Keratinocyte (primary cell): Measurements from ENCODE around the gene CASTOR2. TPM values are rescaled to one million over a fixed set of nuclear protein-coding genes. Genes with fewer than 3 reads are reported as not detected.

Source experiments
- DNase-seq: peaks from one replicate; pipeline ENCODE4 v3.0.0-alpha.2; 2011; ENCODE audit warnings: low read depth, missing footprints, low spot score
- FAIRE-seq: peaks from 2 replicates; lab custom pipeline; 2011; peaks lifted over from hg19 to GRCh38; lab: Jason Lieb, UNC
- H2AFZ ChIP-seq: 2 replicates; pipeline ENCODE4 v1.6.0; 2012; ENCODE audit warnings: low read length, control low read depth, inconsistent platforms; ENCODE audit not compliant: control insufficient read depth
- H3K27ac ChIP-seq: 2 replicates; pipeline ENCODE4 v1.5.1; 2011; ENCODE audit warnings: low read length; ENCODE audit not compliant: control insufficient read depth, insufficient read depth
- H3K27me3 ChIP-seq: 3 replicates; pipeline ENCODE4 v1.6.0; 2011; ENCODE audit warnings: low read length; ENCODE audit not compliant: control insufficient read depth, insufficient read depth; ENCODE audit errors: extremely low read depth
- H3K36me3 ChIP-seq, 2 experiments: 2 replicates in 1 of 2; 3 replicates in 1 of 2; pipeline ENCODE4 v1.5.1; 2011; ENCODE audit warnings: low read length in 2 of 2, mild to moderate bottlenecking in 1 of 2; ENCODE audit not compliant: control insufficient read depth in 2 of 2, insufficient read depth in 2 of 2; ENCODE audit errors: extremely low read depth in 1 of 2
- H3K4me1 ChIP-seq: 3 replicates; pipeline ENCODE4 v1.5.1; 2011; ENCODE audit warnings: low read length; ENCODE audit not compliant: control insufficient read depth, insufficient read depth; ENCODE audit errors: extremely low read depth
- H3K4me2 ChIP-seq: 3 replicates; pipeline ENCODE4 v1.6.0; 2011; ENCODE audit warnings: low read depth, low read length; ENCODE audit not compliant: control insufficient read depth, insufficient read depth; ENCODE audit errors: extremely low read depth
- H3K4me3 ChIP-seq, 3 experiments: fragments of 200-600 bp in 1 of 3; sonication (generic) in 1 of 3; 2 replicates in 2 of 3; 3 replicates in 1 of 3; pipeline ENCODE4 v1.5.1; 2011 to 2016; ENCODE audit warnings: low read length in 3 of 3, mild to moderate bottlenecking in 3 of 3, control low read depth in 2 of 3, inconsistent platforms in 1 of 3, low read depth in 1 of 3, mixed read lengths in 1 of 3, mixed run types in 1 of 3, moderate library complexity in 1 of 3; ENCODE audit not compliant: control insufficient read depth in 2 of 3, insufficient read depth in 2 of 3; ENCODE audit errors: extremely low read depth in 1 of 3
- H3K79me2 ChIP-seq: 2 replicates; pipeline ENCODE4 v1.6.0; 2012; ENCODE audit warnings: low read length; ENCODE audit not compliant: control insufficient read depth, insufficient read depth
- H3K9ac ChIP-seq: 3 replicates; pipeline ENCODE4 v1.6.0; 2011; ENCODE audit warnings: low read length; ENCODE audit not compliant: control insufficient read depth, insufficient read depth; ENCODE audit errors: extremely low read depth
- H3K9me1 ChIP-seq: 3 replicates; pipeline ENCODE4 v1.6.0; 2011; ENCODE audit warnings: low read length; ENCODE audit not compliant: control insufficient read depth, insufficient read depth; ENCODE audit errors: extremely low read depth
- H3K9me3 ChIP-seq: 2 replicates; pipeline ENCODE4 v1.5.1; 2012; ENCODE audit warnings: low read depth, low read length; ENCODE audit not compliant: control insufficient read depth
- H4K20me1 ChIP-seq: 3 replicates; pipeline ENCODE4 v1.6.0; 2011; ENCODE audit warnings: low read length; ENCODE audit not compliant: control insufficient read depth, insufficient read depth; ENCODE audit errors: extremely low read depth
- CTCF ChIP-seq, 3 experiments: IDR thresholded peaks in 1 of 3; conservative IDR thresholded peaks in 1 of 3; optimal IDR thresholded peaks in 1 of 3; 2 replicates in 2 of 3; 3 replicates in 1 of 3; pipeline versions ENCODE3 to v1.5.1; 2011; ENCODE audit warnings: low read length in 3 of 3, mild to moderate bottlenecking in 3 of 3, moderate library complexity in 2 of 3, control low read depth in 1 of 3, inconsistent platforms in 1 of 3; ENCODE audit not compliant: insufficient read depth in 2 of 3; ENCODE audit errors: extremely low read depth in 1 of 3
- EZH2 ChIP-seq: IDR thresholded peaks from one replicate; pipeline ENCODE4 v1.6.1; 2012; ENCODE audit warnings: inconsistent platforms, mild to moderate bottlenecking, low read length, moderate library complexity
- dilution Hi-C: fragments of 300-500 bp; cut with MboI; formaldehyde crosslinking; loops from one replicate; pipeline ENCODE4 v1.7.0; 2020; ENCODE audit warnings: low sequenced_read_pairs; ENCODE audit not compliant: extremely low pct_ligation_motif_present
- polyA plus RNA-seq, 5 experiments: library from polyadenylated mRNA; depleted of rRNA in 3 of 5; stranded (reverse) in 3 of 5; stranded (forward) in 1 of 5; unstranded in 1 of 5; fragments of >200 nt; gene quantifications; 1 replicate in 1 of 5; 2 replicates in 3 of 5; 3 replicates in 1 of 5; pipeline versions ENCODE4 v1.2.1 to v1.2.3, GENCODE V29; 2011 to 2012; ENCODE audit warnings: missing spikeins in 2 of 5, low read depth in 1 of 5, low replicate concordance in 1 of 5

CASTOR2 gene
- polyA plus RNA-seq, 1 donor (not counting 4 experiments of a cell fraction or from before 2014, with no cell fraction given) = 0.75 TPM

DNA sequence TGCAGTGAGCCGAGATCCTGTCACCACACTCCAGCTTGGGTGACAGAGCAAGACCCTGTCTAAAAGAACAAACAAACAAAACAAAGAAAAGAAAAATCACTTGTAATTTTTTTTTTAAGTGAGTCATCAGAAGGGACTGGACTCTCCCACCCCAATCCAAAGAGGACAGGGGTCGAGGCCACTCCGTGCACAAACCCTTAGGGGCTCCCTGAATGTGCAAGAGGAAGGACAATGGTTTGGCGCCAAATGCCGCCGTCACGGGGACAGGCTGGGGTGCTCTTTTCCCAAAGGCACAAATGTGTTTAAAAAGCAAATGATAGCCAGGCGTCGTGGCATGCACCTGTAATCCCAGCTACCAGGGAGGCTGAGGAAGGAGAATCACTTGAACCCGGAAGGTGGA, 85.3 kb downstream of the CASTOR2 start:
- H3K9ac ChIP-seq = no peak overlapping the region
- TF ChIP-seq EZH2 (no peak), CTCF (optimal IDR thresholded peaks at IDR 0.05 in 1 of 3, IDR thresholded peaks at IDR 0.05 in 1 of 3, conservative IDR thresholded peaks at IDR 0.05 in 1 of 3; ENCODE audit: extremely low read depth in 1 of 3, insufficient read depth in 2 of 3, low read length in 3 of 3) (no peak)
- no peaks in the 10 kb centered on the region for H3K9me1 ChIP-seq
- no peaks in the 10 kb centered on the region for H3K27me3 ChIP-seq
- no peaks in the 10 kb centered on the region for H4K20me1 ChIP-seq
- H3K9me3 ChIP-seq = no peaks in the 10 kb centered on the region
- H3K27ac ChIP-seq = no peak overlapping the region
- H3K4me3 ChIP-seq = no peak overlapping the region
- no peak overlapping the region for H2AFZ ChIP-seq
- DNase-seq = no peak
- peaks cover 7% of the 10 kb centered on the region for H3K4me1 ChIP-seq
- dilution Hi-C loops = no loop called here
- no peak overlapping the region for H3K4me2 ChIP-seq
- no peaks in the 10 kb centered on the region for H3K79me2 ChIP-seq
- no peak for FAIRE-seq
- H3K36me3 ChIP-seq = peaks cover 13 to 25% of the 10 kb centered on the region in 2 experiments

- FAIRE-seq (no peak), DNase-seq (no peak)
- Histone ChIP-seq H3K9ac (no peak overlapping the region), H3K27me3 (no peaks in the 10 kb centered on the region), H3K79me2 (no peaks in the 10 kb centered on the region), H3K27ac (no peak overlapping the region), H3K9me3 (no peaks in the 10 kb centered on the region), H2AFZ (no peak overlapping the region), H3K9me1 (no peaks in the 10 kb centered on the region), H3K4me3 (no peak overlapping the region), H3K4me2 (no peak overlapping the region), H3K4me1 (peaks cover 7% of the 10 kb centered on the region), H3K36me3 (peaks cover 15 to 30% of the 10 kb centered on the region in 2 experiments), H4K20me1 (no peaks in the 10 kb centered on the region)
- no peak for TF ChIP-seq CTCF (optimal IDR thresholded peaks at IDR 0.05 in 1 of 3, IDR thresholded peaks at IDR 0.05 in 1 of 3, conservative IDR thresholded peaks at IDR 0.05 in 1 of 3; ENCODE audit: extremely low read depth in 1 of 3, insufficient read depth in 2 of 3, low read length in 3 of 3)
- no peak for TF ChIP-seq EZH2
- dilution Hi-C loops = no loop called here
These were observed 86.0 kb downstream of the CASTOR2 start for GRCh38 chr7:75050501-75050900.
